GM12892 (cell line): Measurements from ENCODE around the gene SNCG.

Experiments used
- DNase-seq: peaks from one replicate; pipeline ENCODE4 v3.0.0; 2011; ENCODE audit not compliant: insufficient read length
- FAIRE-seq: peaks from 2 replicates; lab custom pipeline; 2011; peaks lifted over from hg19 to GRCh38; lab: Jason Lieb, UNC
- POLR2A ChIP-seq: IDR thresholded peaks from 2 replicates; pipeline ENCODE4 v1.6.1; 2011; ENCODE audit warnings: low read depth, low read length, control low read depth
- POLR2AphosphoS5 ChIP-seq: IDR thresholded peaks from 2 replicates; pipeline ENCODE4 v1.6.1; 2011; ENCODE audit warnings: low read depth, low read length, control low read depth
- TAF1 ChIP-seq: IDR thresholded peaks from 2 replicates; pipeline ENCODE4 v1.6.1; 2011; ENCODE audit warnings: low read depth, mild to moderate bottlenecking, control low read depth, low read length, borderline replicate concordance

Gene SNCG

GRCh38 chr10:86958901-86959736 is 720 bp downstream of the SNCG start:
- DNase-seq (no peak), FAIRE-seq (no peak)
- no peak for TF ChIP-seq POLR2A
- TF ChIP-seq TAF1 = no peak
- no peak for TF ChIP-seq POLR2AphosphoS5

GRCh38 chr10:86959737-86960002 is 1.3 kb downstream of the SNCG start:
- DNase-seq (no peak), FAIRE-seq (no peak)
- TF ChIP-seq POLR2AphosphoS5 (no peak), TAF1 (no peak), POLR2A (no peak)

GRCh38 chr10:86960003-86960862 is 1.8 kb downstream of the SNCG start:
- TF ChIP-seq TAF1 (no peak), POLR2A (no peak), POLR2AphosphoS5 (no peak)
- peak; percentile 80 for DNase-seq
- FAIRE-seq = peak; percentile 93

GRCh38 chr10:86960863-86961434 is 2.5 kb downstream of the SNCG start:
- no peak for TF ChIP-seq POLR2A
- DNase-seq = no peak
- no peak for FAIRE-seq

- no peak for DNase-seq
- no peak for FAIRE-seq
- TF ChIP-seq TAF1 (no peak), POLR2A (no peak), POLR2AphosphoS5 (no peak)
These were observed 3.2 kb downstream of the SNCG start for GRCh38 chr10:86961481-86962091.

GRCh38 chr10:86962136-86962980 is 4.0 kb downstream of the SNCG start:
- FAIRE-seq (no peak), DNase-seq (no peak)
- TF ChIP-seq TAF1 = no peak
- no peak for TF ChIP-seq POLR2A
- TF ChIP-seq POLR2AphosphoS5 = no peak

- TF ChIP-seq POLR2AphosphoS5 (no peak), TAF1 (no peak), POLR2A (no peak)
- FAIRE-seq (no peak), DNase-seq (no peak)
These were observed 4.5 kb downstream of the SNCG start for GRCh38 chr10:86962981-86963310.

GRCh38 chr10:86963341-86963919 is 5.0 kb downstream of the SNCG start:
- FAIRE-seq (no peak), DNase-seq (no peak)
- TF ChIP-seq TAF1 = no peak
- TF ChIP-seq POLR2A = no peak
- no peak for TF ChIP-seq POLR2AphosphoS5

- no peak for FAIRE-seq
- no peak for DNase-seq
- TF ChIP-seq POLR2A (no peak), TAF1 (no peak), POLR2AphosphoS5 (no peak)
These were observed 5.9 kb downstream of the SNCG start for GRCh38 chr10:86964061-86964846.

- no peak for TF ChIP-seq POLR2AphosphoS5
- no peak for TF ChIP-seq POLR2A
- no peak for TF ChIP-seq TAF1
- no peak for DNase-seq
- no peak for FAIRE-seq
These were observed 6.4 kb downstream of the SNCG start for GRCh38 chr10:86964847-86965190.
